ENCODE data around the gene GALNT18.

The GALNT18 gene

DNA sequence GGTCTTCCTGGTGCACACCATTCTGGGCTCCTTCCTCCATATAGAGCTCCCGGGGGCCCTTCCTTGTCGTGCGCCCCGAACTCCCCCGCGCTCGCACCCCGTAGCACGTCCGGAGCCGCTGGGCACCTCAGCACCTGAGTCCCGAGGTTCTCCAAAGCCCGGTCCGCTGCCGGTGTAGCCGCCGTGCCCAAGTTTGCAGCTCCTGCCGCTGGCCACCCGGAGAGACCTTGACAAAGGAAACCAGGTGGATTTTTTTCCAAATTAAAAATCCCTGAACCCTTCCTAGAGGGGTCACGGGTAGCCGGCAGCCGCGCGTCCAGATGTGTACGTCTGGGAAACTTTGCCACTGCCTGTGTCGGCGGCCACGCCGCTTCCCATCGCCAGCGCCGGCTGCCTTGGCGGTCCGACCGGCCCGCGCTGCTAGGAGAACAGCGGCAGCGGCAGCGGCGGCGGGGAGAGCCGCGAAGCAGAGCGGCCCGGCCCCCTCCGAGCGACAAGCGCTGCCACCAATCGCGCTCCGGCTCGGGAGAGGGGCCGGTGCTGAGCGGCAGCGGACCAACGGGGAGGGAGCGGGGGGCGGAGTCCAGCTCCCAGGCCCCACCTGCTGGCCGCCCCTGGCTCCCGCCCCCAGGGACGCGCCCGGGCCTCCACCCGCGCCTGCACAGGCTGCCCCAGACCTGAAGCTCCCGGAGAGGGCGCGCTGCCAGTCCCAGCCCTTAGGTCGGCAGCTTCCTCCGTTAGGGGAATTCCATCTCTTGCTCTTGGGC is at the start of gene GALNT18:
Gene GALNT18 (minus strand): TSS at position 433 of the 767 bp plus-strand sequence.
- peak; percentile 86 for DNase-seq

DNA sequence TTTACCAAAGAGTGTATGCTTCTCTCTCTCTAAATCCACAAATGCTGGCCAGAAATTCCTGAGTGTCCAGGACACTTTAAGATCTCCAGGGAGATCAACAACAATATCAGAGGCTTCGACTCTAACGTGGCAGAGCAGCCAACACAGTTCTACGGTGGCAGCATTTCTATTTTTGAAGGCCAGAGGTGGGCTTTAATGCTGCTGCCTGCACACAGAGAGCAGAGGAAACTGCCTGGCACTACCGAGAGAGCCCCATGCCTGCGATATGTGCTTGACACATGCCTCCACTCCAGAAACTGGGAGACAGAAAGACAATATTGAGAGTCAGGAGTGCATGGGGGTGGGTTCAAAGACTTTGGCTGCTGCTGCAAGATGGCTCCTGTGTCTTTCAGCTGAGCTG is 48.8 kb upstream of the GALNT18 start:
- DNase-seq, result no peak

DNA sequence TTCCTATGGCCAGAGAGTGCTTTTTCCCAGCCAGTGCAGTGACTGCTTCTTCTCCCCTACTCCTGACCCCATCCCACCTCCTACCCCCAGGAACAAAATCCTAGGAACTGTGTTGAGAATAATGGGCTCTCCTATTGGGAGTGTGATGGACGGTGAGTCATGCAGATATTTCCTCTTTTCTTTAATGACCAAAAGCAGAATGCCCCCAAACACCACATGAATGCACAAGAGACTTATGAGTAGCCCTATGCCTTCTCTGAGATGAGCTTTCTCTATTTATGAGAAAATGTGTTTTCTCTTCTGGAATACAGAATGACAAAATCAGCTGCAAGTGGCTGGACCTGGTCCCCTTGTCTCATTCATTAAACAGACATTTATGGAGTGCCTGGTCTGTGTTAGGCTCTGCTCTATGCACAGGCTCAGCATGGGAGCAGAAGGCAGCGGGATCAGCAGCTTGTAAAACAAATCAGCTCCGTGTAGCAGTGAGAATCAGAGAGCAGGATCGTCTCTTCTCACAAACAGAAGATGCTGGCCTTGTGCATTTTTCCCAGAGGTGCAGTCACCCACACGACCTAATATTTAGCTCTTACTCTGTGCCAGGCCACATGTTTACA is 47.5 kb upstream of the GALNT18 start:
- no peak for DNase-seq

DNA sequence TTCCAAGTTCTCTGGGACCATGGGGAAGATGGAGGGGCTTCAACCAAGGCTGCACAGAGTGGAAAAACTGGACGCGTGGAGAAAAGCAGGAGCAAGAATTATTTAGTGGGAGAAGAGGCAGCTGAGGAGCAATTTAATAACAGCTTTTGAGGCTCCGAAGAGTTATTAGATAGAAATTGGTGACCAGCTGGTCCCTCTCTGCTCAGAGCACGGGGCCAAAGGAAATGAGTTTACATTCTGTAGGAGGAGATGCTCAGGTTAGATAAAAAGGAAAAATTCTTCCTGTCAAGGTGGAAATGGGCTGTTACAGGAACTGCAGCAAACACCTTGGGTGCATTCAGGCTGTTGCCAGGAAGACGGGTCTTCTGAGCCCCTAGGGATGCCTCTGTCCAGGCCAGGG is 47.0 kb upstream of the GALNT18 start:
- DNase-seq, result no peak

DNA sequence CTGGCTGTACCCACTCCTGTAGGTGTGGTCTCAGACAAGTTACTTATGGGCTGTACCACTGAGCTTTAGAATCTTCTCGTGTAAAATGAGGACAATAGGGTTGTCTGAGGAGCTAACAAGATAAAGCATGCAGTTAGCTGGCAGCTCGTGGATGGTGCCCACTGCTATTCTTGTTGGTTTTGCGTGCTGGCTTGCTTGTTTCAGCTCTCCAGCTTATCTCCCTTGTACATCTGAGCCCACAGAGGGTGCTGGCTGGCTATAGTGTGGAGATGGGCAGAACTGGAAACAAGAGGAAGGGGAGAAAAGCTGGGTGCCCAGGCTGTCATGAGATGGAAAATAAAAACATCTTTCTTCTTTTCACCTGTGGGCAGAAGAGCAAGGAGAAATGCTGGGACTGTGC is 46.5 kb upstream of the GALNT18 start:
- no peak for DNase-seq

DNA sequence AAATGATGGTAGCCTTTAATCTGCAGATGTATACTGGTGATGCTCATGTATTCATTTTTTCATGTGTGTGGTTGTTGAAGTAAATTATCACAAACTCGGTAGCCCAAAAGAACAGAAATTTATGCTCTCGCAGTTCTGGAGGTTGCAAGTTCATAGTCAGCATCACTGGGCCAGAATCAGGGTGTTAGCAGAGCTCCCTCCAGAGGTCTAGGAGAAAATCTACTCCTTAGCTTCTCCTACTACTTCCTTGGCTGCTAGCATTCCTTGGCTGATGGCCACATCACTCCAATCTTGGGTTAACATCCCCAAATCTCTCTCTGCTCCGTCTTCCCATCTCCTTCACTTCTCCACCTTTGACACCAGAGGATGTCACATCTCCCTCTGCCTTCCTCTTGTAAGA is 45.3 kb upstream of the GALNT18 start:
- DNase-seq, result peak; percentile 7

DNA sequence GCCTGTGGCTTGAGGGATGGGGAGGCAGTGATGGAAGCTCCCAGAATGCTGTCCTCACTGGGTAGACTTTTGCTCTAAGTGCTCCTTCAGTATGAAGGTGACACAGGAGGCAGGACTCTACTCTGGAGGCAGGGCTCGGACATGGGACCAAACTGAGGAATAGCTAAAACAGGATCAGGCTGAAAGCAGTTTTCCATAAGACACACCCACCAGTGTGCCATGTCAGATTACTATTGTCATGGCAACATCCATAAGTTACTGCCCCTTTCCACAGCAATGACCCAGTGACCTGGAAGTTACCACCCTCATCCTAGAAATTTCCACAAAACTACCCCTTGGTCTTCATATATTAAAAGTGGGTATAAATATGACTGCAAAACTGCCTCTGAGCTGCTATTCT is 43.6 kb upstream of the GALNT18 start:
- DNase-seq, result no peak

DNA sequence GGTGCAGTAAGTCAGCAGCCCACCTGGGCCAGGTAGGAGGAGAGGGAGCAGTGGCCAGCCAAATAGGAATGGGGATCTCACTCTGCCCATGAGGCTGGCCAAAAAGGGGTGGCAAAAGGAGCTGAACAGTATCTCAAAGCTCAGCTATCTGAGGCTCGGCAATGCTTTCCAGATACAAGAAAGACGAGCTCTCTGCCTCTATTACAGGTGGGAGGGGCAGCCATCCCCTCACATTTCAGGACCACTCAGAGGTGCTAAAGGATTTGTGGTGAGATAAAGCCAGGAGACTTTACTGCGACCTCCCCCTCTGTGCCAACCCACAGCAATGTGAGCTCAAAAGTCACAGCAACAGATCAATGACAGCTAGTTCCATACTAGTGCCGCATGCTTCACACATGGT is 42.1 kb upstream of the GALNT18 start:
- no peak for DNase-seq

DNA sequence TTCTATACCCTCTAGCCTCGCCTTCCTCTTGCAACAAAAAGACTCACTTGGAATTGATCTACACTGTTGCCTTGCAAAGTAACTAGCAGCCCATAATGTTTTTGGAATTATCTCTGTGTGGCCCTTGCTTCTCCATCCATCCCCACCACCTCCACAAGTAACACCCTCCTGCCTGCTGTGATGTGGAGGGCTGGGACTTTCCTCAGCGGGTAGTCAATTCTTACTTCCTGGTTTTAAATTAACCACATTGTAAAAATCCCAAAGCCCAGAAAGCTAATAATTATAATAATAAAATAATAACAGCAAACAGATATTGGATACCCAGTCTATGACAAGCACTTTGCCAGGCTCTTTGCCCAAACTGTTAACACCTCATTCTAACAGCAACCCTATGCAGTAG is 40.8 kb upstream of the GALNT18 start:
- no peak for DNase-seq

DNA sequence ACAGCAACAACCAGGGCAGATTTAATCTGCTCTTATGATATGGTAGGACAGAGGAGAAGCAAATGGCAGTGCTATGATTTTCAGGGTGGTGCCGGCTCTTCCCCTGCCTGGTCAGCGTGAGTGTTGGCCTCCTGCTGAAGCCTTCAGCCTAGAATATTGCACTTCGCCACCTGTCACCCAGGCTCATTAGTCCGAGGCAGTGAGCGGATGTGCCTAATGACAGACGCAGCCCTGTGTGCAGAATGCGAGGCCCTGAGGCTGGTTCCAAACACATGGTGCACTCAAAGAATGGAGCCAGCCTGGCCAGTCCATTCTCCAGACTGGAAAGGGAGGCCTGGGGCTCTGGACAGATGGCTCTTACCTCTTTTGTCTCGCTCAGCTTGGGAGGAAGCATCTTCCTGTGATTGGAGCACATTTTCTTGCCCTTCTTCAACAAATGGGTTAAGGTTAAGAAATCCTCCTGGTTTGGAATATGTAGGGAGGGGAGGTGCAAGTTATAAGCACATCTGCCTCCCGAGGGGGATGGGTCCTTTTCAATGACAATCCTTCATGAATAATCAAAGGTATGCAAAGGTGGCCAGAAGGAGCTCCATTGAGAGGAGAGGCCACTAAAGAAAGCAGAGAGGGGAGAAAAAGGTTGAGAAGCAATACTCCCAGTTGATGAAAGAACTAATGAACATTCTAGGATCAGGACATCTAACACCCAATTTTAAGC is 39.7 kb upstream of the GALNT18 start:
- no peak for DNase-seq

DNA sequence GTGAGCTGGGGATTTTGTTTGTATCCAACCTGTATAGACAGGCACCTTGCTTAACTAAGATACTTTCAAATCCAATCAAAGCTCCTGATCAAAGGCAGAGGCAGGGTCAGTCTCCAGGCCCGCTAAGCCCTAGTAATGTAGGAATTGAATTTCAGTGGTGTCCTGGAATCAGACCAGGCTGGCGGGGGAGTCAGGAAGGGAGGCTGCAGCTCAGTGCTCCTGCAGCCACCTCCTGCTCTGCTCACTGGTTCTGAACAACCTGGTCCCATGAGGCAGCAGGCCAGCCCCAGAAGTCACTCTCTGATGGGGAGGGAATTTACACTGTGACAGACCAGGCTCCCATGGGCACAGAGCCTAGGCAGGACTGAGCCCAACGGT is 38.5 kb upstream of the GALNT18 start:
- DNase-seq, result no peak

DNA sequence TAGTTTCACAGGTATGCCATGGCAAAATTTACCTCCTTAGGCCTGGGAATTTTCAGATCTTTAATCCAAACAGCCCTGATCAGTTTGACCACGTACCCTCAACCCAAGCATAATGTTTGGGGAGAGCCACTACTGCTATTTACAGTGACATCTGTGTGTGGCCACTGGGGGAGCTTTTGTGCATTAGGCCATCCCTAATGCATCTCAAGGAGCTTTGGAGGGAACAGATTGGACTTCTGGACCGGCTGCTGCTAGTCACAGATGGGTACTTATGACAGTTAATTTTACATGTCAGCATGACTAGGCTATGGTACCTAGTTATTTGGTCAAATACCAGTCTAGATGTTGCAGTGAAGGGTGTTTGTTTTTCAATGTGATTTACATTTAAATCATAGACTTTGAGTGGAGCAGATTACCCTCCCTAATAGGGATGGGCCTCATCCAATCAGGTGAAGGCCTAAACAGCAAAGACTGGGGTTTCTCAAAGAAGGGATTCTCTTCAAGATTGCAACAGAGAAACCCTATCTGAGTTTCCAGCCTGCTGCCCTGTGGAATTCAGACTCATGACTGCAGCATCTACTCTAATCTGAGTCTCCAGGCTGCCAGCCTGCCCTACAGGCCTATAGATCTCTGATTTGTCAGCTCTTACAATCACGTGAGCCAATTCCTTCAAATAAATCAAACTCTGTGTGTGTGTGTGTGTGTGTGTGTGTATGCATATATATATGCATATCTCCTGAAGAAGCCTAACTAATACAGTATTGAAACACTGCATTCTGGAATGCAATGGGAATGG is 38.0 kb upstream of the GALNT18 start:
- DNase-seq, result no peak

DNA sequence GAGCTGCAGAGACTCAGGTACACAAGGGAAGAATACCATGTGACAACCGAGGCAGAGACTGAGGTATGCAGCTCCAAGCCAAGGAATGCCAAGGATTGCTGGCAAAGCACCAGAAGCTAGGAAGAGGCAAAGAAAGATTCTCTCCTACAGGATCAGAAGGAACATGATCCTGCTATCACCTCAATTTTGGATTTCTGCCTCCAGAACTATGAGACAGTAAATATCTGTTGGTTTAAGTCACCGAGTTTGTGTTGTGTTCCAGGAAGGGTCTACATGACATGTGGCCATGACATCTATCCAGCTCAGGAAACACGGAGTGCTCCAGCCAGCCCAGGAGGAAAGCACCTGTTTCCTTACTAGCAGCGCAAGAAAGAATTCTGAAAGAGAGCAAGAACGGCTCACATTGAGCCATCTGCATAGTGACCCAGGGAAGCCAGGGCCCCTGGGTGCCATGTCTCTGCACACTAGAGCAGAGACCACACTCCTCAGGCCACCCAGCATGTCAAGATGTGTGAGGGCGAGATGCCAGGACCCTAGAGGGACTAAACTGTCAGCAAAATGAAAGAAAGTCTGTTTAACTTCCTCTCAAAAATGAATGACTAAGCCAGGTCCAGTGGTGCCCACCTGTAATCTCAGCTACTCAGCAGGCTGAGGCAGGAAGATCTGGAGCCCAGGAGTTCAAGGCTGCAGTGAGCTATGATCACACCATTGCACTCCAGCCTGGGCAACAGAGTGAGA is 35.6 kb upstream of the GALNT18 start:
- no peak for DNase-seq

DNA sequence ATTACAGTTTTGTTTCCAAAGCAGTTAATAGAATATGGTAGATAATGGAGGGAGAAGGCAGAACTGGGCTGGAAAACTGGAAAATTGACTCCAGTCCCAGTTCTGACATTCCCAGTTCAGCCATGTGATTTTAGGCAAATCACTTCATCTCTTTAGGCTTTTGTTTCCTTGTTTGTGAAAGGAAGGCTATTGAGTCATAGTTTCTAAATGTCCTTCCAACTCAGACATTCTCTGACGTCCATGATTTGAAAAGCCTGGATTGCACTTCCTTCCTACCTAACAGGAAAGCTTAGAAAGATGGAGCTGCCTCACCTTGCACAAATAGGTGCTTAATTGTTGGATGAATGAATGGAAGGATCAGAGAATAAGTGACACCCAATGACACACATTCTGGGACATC is 19.8 kb upstream of the GALNT18 start:
- DNase-seq, result no peak

DNA sequence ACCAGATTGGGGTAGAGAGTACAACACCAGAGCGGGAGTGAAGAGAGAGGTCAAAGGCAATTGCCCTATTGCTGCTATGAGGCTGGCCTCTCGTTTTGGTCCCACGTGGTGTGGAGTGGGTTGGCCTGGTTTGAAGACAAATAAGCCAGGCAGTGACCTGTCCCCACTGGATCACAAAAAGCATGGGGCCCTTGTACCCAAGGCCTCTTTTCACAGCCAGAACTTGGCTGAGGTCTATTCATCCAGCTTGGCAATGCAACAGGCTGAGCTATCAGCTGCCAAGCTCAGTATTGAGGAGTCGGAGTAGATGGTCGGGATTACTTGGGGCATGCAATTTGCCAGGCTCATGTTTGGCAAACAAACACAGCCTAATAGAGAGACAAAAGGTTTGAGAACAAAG is 19.2 kb upstream of the GALNT18 start:
- no peak for DNase-seq

DNA sequence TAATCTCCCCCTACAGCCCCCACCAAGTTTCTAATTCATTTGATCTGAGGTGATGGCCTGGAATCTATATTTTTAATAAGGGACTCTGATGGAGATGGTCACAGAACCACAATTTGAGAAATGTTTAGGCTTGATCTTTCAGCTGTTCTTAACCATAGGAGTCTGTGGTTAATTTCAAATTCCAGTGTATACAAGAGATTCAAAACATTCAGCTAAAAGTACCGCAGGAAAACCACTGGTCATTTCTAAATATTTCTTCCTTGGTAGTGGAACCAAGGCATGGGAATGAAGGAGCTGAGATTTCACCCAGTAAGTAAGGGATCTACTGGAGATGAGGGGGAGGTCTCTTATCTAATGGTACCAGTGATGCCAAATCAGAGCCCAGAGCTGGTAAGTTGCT is 18.3 kb upstream of the GALNT18 start:
- no peak for DNase-seq

DNA sequence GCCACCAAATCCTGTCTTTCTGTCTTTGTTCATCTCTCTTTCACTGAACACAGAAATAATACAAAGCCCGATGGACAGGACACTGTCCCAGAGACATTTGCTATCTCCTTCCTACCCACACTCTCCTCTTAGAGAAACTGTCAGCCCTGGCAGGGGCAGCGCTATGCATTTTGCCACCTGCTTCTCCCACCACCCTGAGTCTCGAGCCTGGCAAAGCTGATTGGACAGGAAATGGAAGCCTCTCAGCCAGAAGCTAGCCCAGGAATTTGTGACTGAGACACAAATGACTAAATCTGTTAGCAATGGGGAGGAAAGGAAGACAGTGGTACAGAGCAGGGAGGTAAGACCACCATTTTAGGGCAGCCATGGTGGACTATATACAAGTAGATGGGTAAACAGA is 14.9 kb upstream of the GALNT18 start:
- DNase-seq, result no peak

DNA sequence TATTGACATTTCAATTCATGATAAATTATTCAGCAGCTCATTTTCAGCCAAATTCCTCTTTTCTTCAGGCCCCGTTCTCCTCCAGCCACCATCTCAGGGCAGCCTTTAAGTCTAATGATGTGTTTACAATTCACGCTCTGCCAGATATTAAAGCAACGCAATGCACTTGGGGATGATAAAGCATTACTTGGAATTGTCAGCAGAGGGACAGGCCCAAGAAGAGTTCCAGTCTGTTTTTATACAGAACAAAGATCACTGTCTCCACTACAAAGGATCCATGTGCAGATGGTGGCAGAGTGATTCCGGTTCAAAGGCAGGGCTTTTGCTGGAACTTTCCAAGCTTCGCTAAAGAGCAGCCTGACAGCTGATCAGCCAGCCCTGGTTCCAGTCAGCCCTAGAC is 13.6 kb upstream of the GALNT18 start:
- no peak for DNase-seq

DNA sequence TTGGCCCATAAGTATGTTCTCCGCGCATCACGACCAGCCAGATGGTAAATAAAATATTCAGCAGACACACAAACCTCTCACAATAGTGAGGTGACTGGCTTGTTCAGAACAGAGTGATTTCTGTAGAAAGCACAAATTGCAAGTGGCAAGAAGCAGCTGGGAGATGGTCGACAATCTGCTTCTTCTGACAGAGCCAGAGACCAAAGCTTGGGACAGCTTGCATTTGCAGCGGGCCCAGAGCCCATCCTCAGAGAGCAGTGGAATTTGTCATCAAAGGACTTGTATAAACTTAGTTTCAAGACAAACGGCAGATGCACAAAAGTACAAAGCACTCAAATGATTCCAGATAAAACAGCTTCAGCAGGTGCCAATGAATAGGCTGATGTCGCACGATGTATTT is 7.6 kb upstream of the GALNT18 start:
- no peak for DNase-seq

DNA sequence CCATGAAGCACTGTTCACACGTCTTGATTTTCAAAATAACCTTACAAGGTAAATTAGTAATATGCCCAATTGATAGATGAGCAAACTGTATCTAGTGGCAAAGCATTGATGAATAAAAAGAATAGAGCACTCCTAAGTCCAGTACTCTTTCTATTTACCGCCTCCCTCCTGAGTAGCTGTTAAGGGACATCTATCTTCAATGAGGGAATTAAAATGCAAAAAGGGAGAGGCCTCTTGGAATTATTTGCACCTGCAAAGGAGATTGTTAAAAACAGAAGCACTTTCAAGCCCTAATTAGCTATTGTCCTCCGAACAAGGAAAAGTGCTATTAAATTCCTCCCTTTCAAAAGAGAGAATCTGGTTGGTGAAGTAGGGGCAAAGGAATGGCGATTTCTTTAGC is 6.8 kb upstream of the GALNT18 start:
- DNase-seq, result no peak

DNA sequence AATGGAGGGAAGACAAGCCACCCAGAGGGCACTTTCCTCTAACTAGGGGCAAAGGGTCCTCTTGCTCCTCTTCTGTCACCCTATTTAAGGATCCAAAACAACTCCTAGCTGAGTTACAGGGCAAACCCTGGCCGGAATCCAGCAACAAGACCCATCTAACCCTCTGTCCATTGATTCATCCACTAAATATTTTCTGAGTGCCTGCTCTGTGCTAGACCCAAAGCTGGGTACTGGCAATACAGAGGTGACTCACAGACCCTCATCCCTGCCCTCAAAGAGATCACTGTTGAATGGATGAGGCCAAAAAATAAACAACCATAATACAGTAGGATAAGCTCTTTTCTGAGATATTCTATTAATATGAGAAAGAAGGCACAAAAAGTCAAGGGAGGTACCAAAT is 4.3 kb upstream of the GALNT18 start:
- DNase-seq, result no peak

DNA sequence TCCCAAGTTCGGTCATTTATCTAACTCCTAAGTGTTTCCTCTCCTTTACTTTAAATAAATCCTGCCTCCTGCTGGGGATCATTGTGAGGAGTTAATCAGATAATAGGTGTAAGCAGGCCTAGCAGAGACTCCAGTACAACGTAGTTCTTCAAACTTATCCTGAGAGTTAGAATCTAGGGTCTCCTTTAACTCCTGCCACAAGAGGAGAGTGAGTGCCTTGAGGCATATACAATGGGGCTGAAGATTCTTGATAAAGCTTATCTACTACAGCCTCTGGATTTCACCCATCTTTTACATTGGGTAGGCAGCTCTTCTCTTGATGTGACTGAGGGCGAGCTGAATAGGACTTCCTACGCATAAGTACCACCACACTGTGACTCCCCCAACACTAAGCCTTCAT is 3.1 kb upstream of the GALNT18 start:
- DNase-seq, result no peak

DNA sequence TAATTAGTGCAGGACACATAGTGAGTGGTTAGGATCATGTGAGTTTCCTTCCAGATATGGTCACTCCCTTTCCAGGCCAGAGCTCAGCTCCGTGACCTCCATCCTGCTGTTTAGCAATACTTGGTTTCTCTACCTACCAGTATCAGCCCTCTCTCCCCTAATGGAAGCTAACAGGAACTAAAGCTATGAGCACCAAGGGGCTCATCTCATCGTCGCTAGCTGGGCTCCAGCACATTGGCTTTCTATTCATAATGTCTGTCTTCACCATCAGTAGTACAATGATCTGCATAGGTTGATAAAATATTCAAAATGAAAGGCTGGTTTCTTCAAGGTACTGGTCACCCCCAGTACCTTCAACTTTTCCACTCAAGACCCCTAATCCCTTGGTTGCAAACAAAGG is 2.4 kb upstream of the GALNT18 start:
- DNase-seq, result no peak

Measured in MV-4-11 (cell line).